K562 (cell line): ENCODE measurements around the gene BAG2. TPM values are rescaled to one million over a fixed set of nuclear protein-coding genes. Genes with fewer than 3 reads are reported as not detected.
A peak's percentile ranks its signal among the peaks of the same experiment; 100 is the strongest.

Experiments used
- ASH1L ChIP-seq: fragments of 450-650 bp; IDR thresholded peaks from 2 replicates; pipeline ENCODE4 v1.6.1; 2018; ENCODE audit warnings: borderline replicate concordance, mild to moderate bottlenecking, low read depth; ENCODE audit not compliant: partially characterized antibody
- ATF3 ChIP-seq, 2 experiments: fragments of 450-650 bp in 1 of 2; sonication (generic) in 1 of 2; formaldehyde crosslinking in 1 of 2; IDR thresholded peaks in 1 of 2; conservative IDR thresholded peaks in 1 of 2; 2 replicates each; pipeline versions ENCODE4 v1.6.1 to v1.8.1; 2016 to 2023; ENCODE audit warnings: mild to moderate bottlenecking in 2 of 2, moderate library complexity in 2 of 2, inconsistent platforms in 1 of 2, missing genetic modification reagents in 1 of 2
- DLX4 ChIP-seq: fragments of 250-450 bp; sonication (Bioruptor Pico); IDR thresholded peaks from 2 replicates; pipeline ENCODE4 v1.6.1; 2021; ENCODE audit warnings: mild to moderate bottlenecking
- GTF2E2 ChIP-seq: fragments of 200-800 bp; sonication (Bioruptor generic); IDR thresholded peaks from 2 replicates; pipeline ENCODE4 v1.6.1; 2016; ENCODE audit warnings: missing genetic modification characterization, missing compliant biosample characterization
- GTF2F1 ChIP-seq: IDR thresholded peaks from 2 replicates; pipeline ENCODE4 v1.6.1; 2011; ENCODE audit warnings: low read depth, low read length, improper control_type of control experiment
- JUND ChIP-seq, 2 experiments: IDR thresholded peaks; 2 replicates in 1 of 2; 3 replicates in 1 of 2; pipeline ENCODE4 v1.6.1; 2011; ENCODE audit warnings: borderline replicate concordance in 2 of 2, low read depth in 2 of 2, low read length in 2 of 2, improper control_type of control experiment in 1 of 2, missing biosample characterization in 1 of 2, missing genetic modification characterization in 1 of 2, missing genetic modification reagents in 1 of 2
- MBD1 ChIP-seq: fragments of 250-450 bp; sonication (Bioruptor Pico); IDR thresholded peaks from 2 replicates; pipeline ENCODE4 v1.8.0; 2022; ENCODE audit warnings: inconsistent platforms
- POLR2AphosphoS2 ChIP-seq: IDR thresholded peaks from 2 replicates; pipeline ENCODE4 v1.6.1; 2012; ENCODE audit warnings: low read length, improper control_type of control experiment
- RERE ChIP-seq: sonication (generic); formaldehyde crosslinking; IDR thresholded peaks from 2 replicates; pipeline ENCODE4 v1.8.0; 2023; ENCODE audit warnings: missing genetic modification reagents, mild to moderate bottlenecking, borderline replicate concordance
- SAFB2 ChIP-seq: fragments of 200-400 bp; formaldehyde crosslinking; IDR thresholded peaks from 2 replicates; pipeline ENCODE4 v1.6.1; 2018; ENCODE audit warnings: borderline replicate concordance, low read length, low read depth, moderate library complexity; ENCODE audit not compliant: severe bottlenecking
- TAF1 ChIP-seq: IDR thresholded peaks from 2 replicates; pipeline ENCODE4 v1.6.1; 2011; ENCODE audit warnings: mild to moderate bottlenecking, low read length, moderate library complexity; ENCODE audit not compliant: insufficient read depth, control insufficient read depth, severe bottlenecking; ENCODE audit errors: extremely low read depth
- ZKSCAN1 ChIP-seq: fragments of 150-350 bp; IDR thresholded peaks from 2 replicates; pipeline ENCODE4 v1.6.1; 2016; ENCODE audit warnings: low read depth, low read length
- ZNF449 ChIP-seq: fragments of 250-450 bp; sonication (Bioruptor Pico); IDR thresholded peaks from 2 replicates; pipeline ENCODE4 v1.8.0; 2022; ENCODE audit warnings: moderate library complexity, mild to moderate bottlenecking, inconsistent platforms
- polyA plus RNA-seq, 8 experiments: library from polyadenylated mRNA; depleted of rRNA in 4 of 8; stranded (reverse) in 5 of 8; unstranded in 3 of 8; fragments of >200 nt; fragmentation: Nextera tagmentation in 2 of 8; fragmentation: Illumina TruSeq in 1 of 8; extraction: Ambion mirVana in 2 of 8; extraction: Trizol in 1 of 8; gene quantifications; 2 replicates each; pipeline versions ENCODE4 v1.2.1 to v1.2.3, GENCODE V29; 2011 to 2014; ENCODE audit warnings: inconsistent platforms in 1 of 8, missing spikeins in 1 of 8
- total RNA-seq, 7 experiments: library from RNA; depleted of rRNA in 6 of 7; stranded (reverse); fragments of >200 nt in 6 of 7; fragmentation: Illumina TruSeq in 2 of 7; extraction: Trizol in 2 of 7; gene quantifications; 2 replicates each; pipeline versions ENCODE4 v1.2.1 to v1.2.3, GENCODE V29; 2011 to 2021; ENCODE audit warnings: low replicate concordance in 1 of 7

Gene BAG2
- total and polyA plus RNA-seq, 9 of the 15 experiments (the other 6 are each of a cell fraction or from before 2014, with no cell fraction given) = 12.8 to 20.7 (median 17.6) TPM

GRCh38 chr6:57221936-57222742 lies 50.0 kb downstream of the BAG2 start, which contains the start of gene RAB23 (continued):
- TF ChIP-seq RERE (CRISPR knock-in tag) (no peak), ZKSCAN1 (0 out of 2 replicates have a peak, but pooled peaks have one; percentile 27), GTF2E2 (tag) (no peak), SAFB2 (no peak), ATF3 (IDR thresholded peaks at IDR 0.05) (no peak), ATF3 (CRISPR knock-in tag; conservative IDR thresholded peaks at IDR 0.05) (no peak), DLX4 (CRISPR knock-in tag) (no peak), TAF1 (peak; percentile 54), GTF2F1 (no peak), JUND (IDR thresholded peaks at IDR 0.05; ENCODE audit: borderline replicate concordance, low read depth, low read length) (peak; percentile 31; the same call in 1 of the 2 replicates), JUND (tag; IDR thresholded peaks at IDR 0.05; ENCODE audit: borderline replicate concordance, low read depth, low read length) (no peak; the same call in 2 of the 3 replicates), ZNF449 (CRISPR knock-in tag) (no peak), POLR2AphosphoS2 (no peak), ASH1L (no peak), MBD1 (CRISPR knock-in tag) (no peak)
